ENCODE measurements around the gene APBB2.

GRCh38 chr4:40826821-40827220 lies 387.5 kb downstream of the APBB2 start:
- TF ChIP-seq CTCF (IDR thresholded peaks at IDR 0.05): no peak
- TF ChIP-seq POLR2A (IDR thresholded peaks at IDR 0.05): no peak

Measured in prostate gland (tissue), 2 donors.